HepG2 (cell line): ENCODE results near the gene DTNB. TPM values are rescaled to one million over a fixed set of nuclear protein-coding genes. Genes with fewer than 3 reads are reported as not detected.

Experiments
- ATAC-seq: fragments of 200-7000 bp; cut with Tn5 transposase; 3 replicates; pipeline ENCODE4 v1.9.1; 2020; ENCODE audit warnings: mild to moderate bottlenecking, moderate library complexity
- BruUV-seq: library from RNA; stranded (reverse); fragments of 400-500 nt; replicated peaks from 2 replicates; lab custom pipeline; 2021; lab: Mats Ljungman, UMichigan
- CTCF ChIA-PET: fragments of 300-600 bp; formaldehyde crosslinking; extraction: SDS; loops from one replicate; lab custom pipeline; 2021; ENCODE audit warnings: low total read pairs, inconsistent platforms, low intra/inter-chr PET ratio; lab: Yijun Ruan, JAX
- POLR2A ChIA-PET: fragments of 350-600 bp; sonication (Branson Sonifier 250); formaldehyde crosslinking; loops from one replicate; lab custom pipeline; 2020; ENCODE audit warnings: antibody characterized with exemption, inconsistent platforms; lab: Yijun Ruan, JAX
- DNase-seq: peaks from one replicate; pipeline ENCODE4 v3.0.0-alpha.2; 2015; ENCODE audit warnings: low spot score
- FAIRE-seq: peaks from 3 replicates; lab custom pipeline; 2011; peaks lifted over from hg19 to GRCh38; lab: Jason Lieb, UNC
- H2AFZ ChIP-seq: one replicate; pipeline ENCODE4 v1.6.1; 2011; ENCODE audit warnings: low read length, inconsistent platforms
- H3K27ac ChIP-seq: fragments of 300-600 bp; 3 replicates; pipeline ENCODE4 v1.8.0; 2011; ENCODE audit warnings: mixed run types, mild to moderate bottlenecking, mixed read lengths, low read length, inconsistent platforms; ENCODE audit not compliant: insufficient read depth; ENCODE audit errors: extremely low read length
- H3K27me3 ChIP-seq, 2 experiments: fragments of 200-600 bp in 1 of 2; 2 replicates in 1 of 2; 3 replicates in 1 of 2; pipeline versions ENCODE4 v1.6.0 to v1.8.0; 2011; ENCODE audit warnings: low read length in 2 of 2, mild to moderate bottlenecking in 2 of 2, moderate library complexity in 2 of 2, inconsistent platforms in 1 of 2; ENCODE audit not compliant: insufficient read depth in 2 of 2, control insufficient read depth in 1 of 2
- H3K36me3 ChIP-seq, 2 experiments: fragments of 200-600 bp in 1 of 2; replicated peaks in 1 of 2; 2 replicates in 1 of 2; 3 replicates in 1 of 2; pipeline versions ENCODE4 v1.5.1 to v1.8.0; 2011; ENCODE audit warnings: low read length in 2 of 2, inconsistent platforms in 1 of 2; ENCODE audit not compliant: insufficient read depth in 2 of 2, control insufficient read depth in 1 of 2
- H3K4me1 ChIP-seq: 2 replicates; pipeline ENCODE4 v1.5.1; 2012; ENCODE audit warnings: low read length, inconsistent platforms; ENCODE audit not compliant: insufficient read depth
- H3K4me2 ChIP-seq: 2 replicates; pipeline ENCODE4 v1.6.0; 2011; ENCODE audit warnings: low read depth, low read length, inconsistent platforms
- H3K4me3 ChIP-seq, 3 experiments: fragments of 200-600 bp in 1 of 3; sonication (generic), shearing (Covaris generic) in 1 of 3; replicated peaks in 1 of 3; 2 replicates each; pipeline ENCODE4 v1.5.1; 2011 to 2016; ENCODE audit warnings: low read length in 3 of 3, inconsistent platforms in 2 of 3, low read depth in 2 of 3, mild to moderate bottlenecking in 2 of 3, control low read depth in 1 of 3, mixed read lengths in 1 of 3; ENCODE audit not compliant: insufficient read depth in 1 of 3
- H3K79me2 ChIP-seq: one replicate; pipeline ENCODE4 v1.6.1; 2011; ENCODE audit warnings: low read length, inconsistent platforms; ENCODE audit not compliant: insufficient read depth
- H3K9ac ChIP-seq: 2 replicates; pipeline ENCODE4 v1.6.0; 2011; ENCODE audit warnings: mild to moderate bottlenecking, low read depth, low read length, inconsistent platforms; ENCODE audit not compliant: insufficient read depth
- H3K9me3 ChIP-seq: 2 replicates; pipeline ENCODE4 v1.5.1; 2012; ENCODE audit warnings: mild to moderate bottlenecking, low read length
- H4K20me1 ChIP-seq: 2 replicates; pipeline ENCODE4 v1.6.0; 2011; ENCODE audit warnings: inconsistent platforms, mild to moderate bottlenecking, low read length, moderate library complexity; ENCODE audit not compliant: insufficient read depth
- ISX ChIP-seq: sonication (generic); formaldehyde crosslinking; conservative IDR thresholded peaks from 2 replicates; pipeline ENCODE4 v1.5.0; 2020; ENCODE audit warnings: missing genetic modification reagents
- TEAD2 ChIP-seq: sonication (generic); formaldehyde crosslinking; IDR thresholded peaks from 2 replicates; pipeline ENCODE4 v1.9.0; 2021; ENCODE audit warnings: missing genetic modification reagents
- ZBTB21 ChIP-seq: sonication (generic); formaldehyde crosslinking; IDR thresholded peaks from 2 replicates; pipeline ENCODE4 v1.4.0; 2020; ENCODE audit warnings: missing genetic modification reagents
- ZFP36L2 ChIP-seq: sonication (generic); formaldehyde crosslinking; IDR thresholded peaks from 2 replicates; pipeline ENCODE4 v1.4.0; 2020; ENCODE audit warnings: missing genetic modification reagents
- ZNF18 ChIP-seq: sonication (generic); formaldehyde crosslinking; IDR thresholded peaks from 2 replicates; pipeline ENCODE4 v1.8.0; 2022; ENCODE audit warnings: mild to moderate bottlenecking, missing genetic modification reagents; ENCODE audit not compliant: insufficient replicate concordance
- ZNF235 ChIP-seq: sonication (generic); formaldehyde crosslinking; IDR thresholded peaks from 2 replicates; pipeline ENCODE4 v1.8.1; 2023; ENCODE audit warnings: mild to moderate bottlenecking, missing genetic modification reagents, borderline replicate concordance
- ZNF446 ChIP-seq: sonication (generic); formaldehyde crosslinking; IDR thresholded peaks from 2 replicates; pipeline ENCODE4 v1.5.0; 2020; ENCODE audit warnings: mild to moderate bottlenecking, missing genetic modification reagents
- ZNF451 ChIP-seq: sonication (generic); formaldehyde crosslinking; IDR thresholded peaks from 2 replicates; pipeline ENCODE4 v1.5.0; 2020; ENCODE audit warnings: mild to moderate bottlenecking, missing genetic modification reagents
- ZNF788 ChIP-seq: sonication (generic); formaldehyde crosslinking; IDR thresholded peaks from 2 replicates; pipeline ENCODE4 v1.5.0; 2020; ENCODE audit warnings: mild to moderate bottlenecking, missing genetic modification reagents, borderline replicate concordance
- ZNF850 ChIP-seq: sonication (generic); formaldehyde crosslinking; conservative IDR thresholded peaks from 2 replicates; pipeline ENCODE4 v1.9.0; 2021; ENCODE audit warnings: mild to moderate bottlenecking, missing genetic modification reagents
- WGBS: methylation state at CpG from one replicate; pipeline ENCODE4 v1.1.6; 2017; ENCODE audit warnings: low lambda C conversion rate; 5-methylcytosine and 5-hydroxymethylcytosine counted together
- in situ Hi-C: cut with HindIII; loops from 2 replicates; pipeline ENCODE4 v1.10.0; 2017; ENCODE audit warnings: low pct_unique_long_range_greater_than_20kb; ENCODE audit not compliant: extremely low pct_ligation_motif_present
- intact Hi-C: fragments of 100-400 bp; cut with micrococcal nuclease; formaldehyde crosslinking; loops from one replicate; pipeline ENCODE4 v1.10.0; 2022; ENCODE audit not compliant: unreplicated experiment
- polyA plus RNA-seq, 8 experiments: library from polyadenylated mRNA; depleted of rRNA in 3 of 8; stranded (reverse) in 7 of 8; unstranded in 1 of 8; fragments of >200 nt; fragmentation: Illumina TruSeq in 4 of 8; extraction: Trizol in 4 of 8; gene quantifications; 2 replicates each; pipeline versions ENCODE4 v1.2.1 to v1.2.3, GENCODE V29; 2011 to 2016; ENCODE audit warnings: low read depth in 4 of 8, missing spikeins in 1 of 8, mixed read lengths in 1 of 8; ENCODE audit not compliant: insufficient read depth in 1 of 8
- total RNA-seq, 5 experiments: library from RNA; depleted of rRNA; stranded (reverse); fragments of >200 nt; fragmentation: Illumina TruSeq; extraction: Trizol; gene quantifications; 2 replicates each; pipeline ENCODE4 v1.2.3, GENCODE V29; 2016; ENCODE audit warnings: low read depth in 1 of 5

DTNB gene
- total and polyA plus RNA-seq, 2 of the 13 experiments (the other 11 are each of a cell fraction or from before 2014, with no cell fraction given) = 14.4 to 23.9 TPM

GRCh38 chr2:25552318-25552717, 121.1 kb downstream of the DTNB start:
- FAIRE-seq = no peak
- H3K36me3 ChIP-seq = no peaks in the 10 kb centered on the region
- H3K4me3 ChIP-seq = no peak overlapping the region
- no TSS peak for BruUV-seq
- no peaks in the 10 kb centered on the region for H3K79me2 ChIP-seq
- no peaks in the 10 kb centered on the region for H3K9me3 ChIP-seq
- CTCF ChIA-PET = no interaction called here
- intact Hi-C loops (no loop called here), in situ Hi-C loops (no loop called here)
- POLR2A ChIA-PET = no interaction called here
- no peak overlapping the region for H2AFZ ChIP-seq
- peaks cover 8% of the 10 kb centered on the region for H3K4me1 ChIP-seq
- no peak overlapping the region for H3K4me2 ChIP-seq
- no peak for DNase-seq
- TF ChIP-seq ZNF788 (CRISPR knock-in tag) (no peak), ZBTB21 (CRISPR knock-in tag) (no peak), ZNF446 (CRISPR knock-in tag) (no peak), ZNF235 (CRISPR knock-in tag) (no peak), ZFP36L2 (CRISPR knock-in tag) (no peak), ISX (CRISPR knock-in tag) (no peak), ZNF850 (CRISPR knock-in tag) (no peak), ZNF18 (CRISPR knock-in tag) (no peak), TEAD2 (no peak), ZNF451 (CRISPR knock-in tag) (no peak)
- no peak for ATAC-seq
- no peak overlapping the region for H3K27ac ChIP-seq
- WGBS = 98% methylated on average over 4 of the region's 4 CpGs
- H3K27me3 ChIP-seq = no peaks in the 10 kb centered on the region
- no peak overlapping the region for H3K9ac ChIP-seq
- no peaks in the 10 kb centered on the region for H4K20me1 ChIP-seq
